Kidney (tissue), 14 donors: ENCODE results near the gene FAM181A. TPM values are rescaled to one million over a fixed set of nuclear protein-coding genes. Genes with fewer than 3 reads are reported as not detected.

Experiments used
- DNase-seq, 5 donors: peaks; one replicate each; pipeline ENCODE4 v3.0.0-alpha.2; 2013 to 2020
- FAIRE-seq: peaks from 2 replicates; lab custom pipeline; 2012; peaks lifted over from hg19 to GRCh38; lab: Jason Lieb, UNC
- H3K27ac ChIP-seq, 2 donors: one replicate each; pipeline ENCODE4 v1.7.0; 2013; ENCODE audit warnings: low read depth in 2 of 2, low read length in 2 of 2, inconsistent platforms in 1 of 2
- H3K27me3 ChIP-seq: one replicate; pipeline ENCODE4 v1.7.1; 2013; ENCODE audit warnings: low read length, inconsistent platforms; ENCODE audit not compliant: control insufficient read depth, insufficient read depth
- H3K36me3 ChIP-seq, 3 donors: one replicate each; pipeline versions ENCODE4 v1.7.0 to v1.7.1; 2013; ENCODE audit warnings: low read length in 3 of 3, control low read depth in 1 of 3, inconsistent platforms in 1 of 3; ENCODE audit not compliant: insufficient read depth in 3 of 3, control insufficient read depth in 2 of 3
- H3K4me1 ChIP-seq, 3 donors: one replicate each; pipeline versions ENCODE4 v1.7.0 to v1.7.1; 2013; ENCODE audit warnings: low read length in 3 of 3, inconsistent platforms in 1 of 3, low read depth in 1 of 3; ENCODE audit not compliant: control insufficient read depth in 2 of 3, insufficient read depth in 2 of 3
- H3K4me3 ChIP-seq, 3 donors: one replicate each; pipeline versions ENCODE4 v1.7.0 to v1.8.1; 2013; ENCODE audit warnings: low read length in 3 of 3, control low read depth in 1 of 3, inconsistent platforms in 1 of 3
- H3K9ac ChIP-seq, 3 donors: one replicate each; pipeline versions ENCODE4 v1.7.0 to v1.7.1; 2013; ENCODE audit warnings: low read length in 3 of 3, control low read depth in 1 of 3, inconsistent platforms in 1 of 3
- H3K9me3 ChIP-seq, 3 donors: one replicate each; pipeline versions ENCODE4 v1.7.0 to v1.7.1; 2013; ENCODE audit warnings: low read length in 3 of 3, control low read depth in 1 of 3, inconsistent platforms in 1 of 3; ENCODE audit not compliant: control insufficient read depth in 2 of 3, insufficient read depth in 1 of 3
- intact Hi-C: fragments of 100-400 bp; cut with DNase I; formaldehyde crosslinking; loops from one replicate; pipeline ENCODE4 v1.11.1; 2022
- polyA plus RNA-seq: library from polyadenylated mRNA; stranded (reverse); fragments of 350-450 nt; fragmentation: Illumina TruSeq; extraction: RNeasy Lipid Tissue Mini Kit (QIAGEN cat#74804); gene quantifications from one replicate; pipeline ENCODE4 v1.2.3, GENCODE V29; 2014; ENCODE audit warnings: low read depth, low replicate concordance; ENCODE audit not compliant: insufficient read depth
- total RNA-seq: library from RNA; stranded (reverse); fragmentation: NEBNext Ultra II Directional; extraction: Animal tissue kit (Norgen Biotek cat#: 25700); gene quantifications from one replicate; pipeline ENCODE4 v1.2.1, GENCODE V29; 2021
- TF ChIP-seq, protein P1 (sequence below): IDR thresholded peaks from 3 replicates; pipeline ENCODE4 v1.5.1; 2012; ENCODE audit warnings: mild to moderate bottlenecking, moderate library complexity, borderline replicate concordance; ENCODE audit not compliant: insufficient read depth; ENCODE audit errors: extremely low read depth
- donor health status: control.
- donor health status: control.
- donor health status: control.
- donor health status: control.
- donor health status: control.
- donor health status: DM: yes; HTN: yes; CAD: no.
- donor health status: Normal renal cell carcinoma (clear cell type).

The FAM181A gene
- total and polyA plus RNA-seq, 2 donors from 2014 or later: not detected

DNA sequence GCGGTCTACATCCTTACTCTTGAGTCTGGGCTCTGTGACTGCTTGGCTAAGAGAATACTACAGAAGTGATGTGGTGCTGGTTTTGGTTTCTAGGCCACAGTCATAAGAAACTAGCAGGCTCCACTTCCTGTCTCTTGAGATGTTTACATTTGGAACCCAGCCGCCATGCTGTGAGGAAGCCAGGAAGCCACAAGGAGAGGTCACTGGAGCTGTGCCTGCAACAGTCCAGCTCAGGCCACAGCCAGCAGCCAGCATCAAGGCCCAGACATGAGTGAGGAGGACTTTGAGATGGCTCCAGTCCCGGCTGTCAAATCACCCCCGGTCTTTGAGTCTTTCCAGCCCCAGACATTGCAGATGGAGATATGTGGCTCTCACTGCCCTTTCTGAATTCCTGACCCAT is 12.9 kb upstream of the FAM181A start:
- H3K27me3 ChIP-seq: no peaks in the 10 kb centered on the region
- H3K9me3 ChIP-seq: peaks cover 0 to 5% (median 0%) of the 10 kb centered on the region in 3 donors
- H3K4me1 ChIP-seq: no peaks in the 10 kb centered on the region
- H3K9ac ChIP-seq: no peak overlapping the region
- intact Hi-C loops: no loop called here
- no peak overlapping the region for H3K27ac ChIP-seq
- FAIRE-seq: no peak
- H3K4me3 ChIP-seq: no peak overlapping the region
- no peak for DNase-seq
- no peaks in the 10 kb centered on the region for H3K36me3 ChIP-seq
- TF ChIP-seq, protein P1, sequence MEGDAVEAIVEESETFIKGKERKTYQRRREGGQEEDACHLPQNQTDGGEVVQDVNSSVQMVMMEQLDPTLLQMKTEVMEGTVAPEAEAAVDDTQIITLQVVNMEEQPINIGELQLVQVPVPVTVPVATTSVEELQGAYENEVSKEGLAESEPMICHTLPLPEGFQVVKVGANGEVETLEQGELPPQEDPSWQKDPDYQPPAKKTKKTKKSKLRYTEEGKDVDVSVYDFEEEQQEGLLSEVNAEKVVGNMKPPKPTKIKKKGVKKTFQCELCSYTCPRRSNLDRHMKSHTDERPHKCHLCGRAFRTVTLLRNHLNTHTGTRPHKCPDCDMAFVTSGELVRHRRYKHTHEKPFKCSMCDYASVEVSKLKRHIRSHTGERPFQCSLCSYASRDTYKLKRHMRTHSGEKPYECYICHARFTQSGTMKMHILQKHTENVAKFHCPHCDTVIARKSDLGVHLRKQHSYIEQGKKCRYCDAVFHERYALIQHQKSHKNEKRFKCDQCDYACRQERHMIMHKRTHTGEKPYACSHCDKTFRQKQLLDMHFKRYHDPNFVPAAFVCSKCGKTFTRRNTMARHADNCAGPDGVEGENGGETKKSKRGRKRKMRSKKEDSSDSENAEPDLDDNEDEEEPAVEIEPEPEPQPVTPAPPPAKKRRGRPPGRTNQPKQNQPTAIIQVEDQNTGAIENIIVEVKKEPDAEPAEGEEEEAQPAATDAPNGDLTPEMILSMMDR: no peak

DNA sequence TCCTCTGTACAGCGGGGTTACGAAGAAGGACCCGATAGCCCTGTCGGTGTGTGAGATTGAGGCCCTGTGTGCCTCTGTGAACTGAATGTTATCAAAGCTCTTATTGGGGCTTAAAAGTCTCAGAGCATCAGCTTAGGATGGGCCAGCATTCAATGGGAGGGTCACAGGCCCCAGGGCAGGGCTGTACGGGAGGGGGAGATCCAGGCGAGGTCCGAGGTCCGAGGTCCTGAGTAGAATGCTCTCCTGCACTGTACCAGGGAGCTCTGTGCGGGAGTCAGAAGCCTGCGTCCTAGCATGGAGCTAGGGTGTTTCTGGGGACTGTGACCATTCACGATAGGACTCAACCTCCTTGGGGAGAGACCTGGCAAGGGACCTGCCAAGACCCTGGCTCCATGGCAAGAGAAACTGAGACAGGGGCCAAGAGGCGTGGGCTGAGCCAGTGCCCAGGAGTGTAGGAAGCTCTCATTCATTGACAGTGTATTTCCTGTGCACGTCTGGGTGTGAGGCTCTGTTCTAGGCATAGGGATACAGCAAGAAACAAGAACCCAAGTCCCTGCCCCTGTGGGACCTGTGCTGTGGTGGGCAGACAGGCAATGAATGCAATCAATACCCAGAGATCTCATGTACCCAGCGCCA is 12.0 kb upstream of the FAM181A start:
- DNase-seq (no peak), FAIRE-seq (no peak)
- intact Hi-C loops: no loop called here
- Histone ChIP-seq H3K9me3 (peaks cover 0 to 10% (median 0%) of the 10 kb centered on the region in 3 donors), H3K36me3 (no peaks in the 10 kb centered on the region), H3K27ac (no peak overlapping the region), H3K9ac (no peak overlapping the region), H3K27me3 (no peaks in the 10 kb centered on the region), H3K4me1 (no peaks in the 10 kb centered on the region), H3K4me3 (no peak overlapping the region)
- TF ChIP-seq, protein P1: no peak

DNA sequence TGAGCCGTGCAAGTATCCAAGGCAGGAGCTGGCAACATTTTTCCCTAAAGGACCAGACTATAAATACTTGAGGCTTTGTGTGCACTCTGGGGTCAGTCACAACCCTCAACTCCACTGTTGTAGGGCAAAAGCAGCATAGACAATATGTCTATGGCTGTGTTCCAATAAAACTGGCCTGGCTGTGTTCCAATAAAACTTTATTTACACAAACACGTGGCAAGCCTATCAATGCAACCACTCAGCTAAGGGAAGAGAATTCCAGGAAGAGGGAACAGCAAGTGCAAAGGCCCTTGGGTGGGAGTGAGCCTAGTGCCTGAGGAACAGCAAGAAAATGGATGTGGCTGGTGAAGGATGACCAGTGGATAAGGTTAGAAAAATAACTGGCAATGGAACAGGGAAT is 11.3 kb upstream of the FAM181A start:
- TF ChIP-seq, protein P1: no peak
- intact Hi-C loops: no loop called here
- H3K36me3 ChIP-seq: no peaks in the 10 kb centered on the region
- no peaks in the 10 kb centered on the region for H3K27me3 ChIP-seq
- DNase-seq (no peak), FAIRE-seq (no peak)
- H3K9me3 ChIP-seq: peaks cover 0 to 10% (median 0%) of the 10 kb centered on the region in 3 donors
- no peak overlapping the region for H3K27ac ChIP-seq
- H3K4me1 ChIP-seq: no peaks in the 10 kb centered on the region
- H3K4me3 ChIP-seq: no peak overlapping the region
- no peak overlapping the region for H3K9ac ChIP-seq
